Mammary epithelial cell (primary cell): ENCODE results near the gene RALGDS.

Experiments
- EZH2 ChIP-seq: IDR thresholded peaks from 2 replicates; pipeline ENCODE4 v1.6.1; 2012; ENCODE audit warnings: low read length, inconsistent platforms, borderline replicate concordance
- TF ChIP-seq, protein P1 (sequence below), 2 donors: IDR thresholded peaks in 1 of 2; conservative IDR thresholded peaks in 1 of 2; 2 replicates each; pipeline ENCODE4 v1.5.1; 2011 to 2012; ENCODE audit warnings: inconsistent platforms in 2 of 2, low read length in 2 of 2, mild to moderate bottlenecking in 2 of 2, control low read depth in 1 of 2, low read depth in 1 of 2; ENCODE audit not compliant: insufficient read depth in 1 of 2; ENCODE audit errors: extremely low read depth in 1 of 2

DNA sequence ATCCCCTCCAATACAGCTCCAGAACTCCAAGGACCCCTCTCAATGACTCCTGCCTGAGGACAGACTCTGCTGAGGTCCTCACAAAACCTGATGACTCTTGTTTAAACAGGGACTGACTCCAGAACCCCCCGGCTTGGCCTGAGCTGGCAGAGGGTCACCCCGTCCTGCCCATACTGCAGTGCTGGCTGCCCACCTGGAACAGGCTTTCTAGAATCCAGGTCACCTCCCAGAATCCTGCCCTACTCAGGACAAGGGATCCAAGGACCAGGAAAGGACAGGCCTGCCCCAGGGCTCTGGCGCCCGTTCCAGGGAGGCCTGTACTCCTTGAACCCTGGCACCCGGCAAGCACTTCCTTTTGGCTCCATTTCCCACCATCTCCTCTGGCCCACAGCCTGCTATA, 22.2 kb downstream of the RALGDS start:
- TF ChIP-seq, protein P1, sequence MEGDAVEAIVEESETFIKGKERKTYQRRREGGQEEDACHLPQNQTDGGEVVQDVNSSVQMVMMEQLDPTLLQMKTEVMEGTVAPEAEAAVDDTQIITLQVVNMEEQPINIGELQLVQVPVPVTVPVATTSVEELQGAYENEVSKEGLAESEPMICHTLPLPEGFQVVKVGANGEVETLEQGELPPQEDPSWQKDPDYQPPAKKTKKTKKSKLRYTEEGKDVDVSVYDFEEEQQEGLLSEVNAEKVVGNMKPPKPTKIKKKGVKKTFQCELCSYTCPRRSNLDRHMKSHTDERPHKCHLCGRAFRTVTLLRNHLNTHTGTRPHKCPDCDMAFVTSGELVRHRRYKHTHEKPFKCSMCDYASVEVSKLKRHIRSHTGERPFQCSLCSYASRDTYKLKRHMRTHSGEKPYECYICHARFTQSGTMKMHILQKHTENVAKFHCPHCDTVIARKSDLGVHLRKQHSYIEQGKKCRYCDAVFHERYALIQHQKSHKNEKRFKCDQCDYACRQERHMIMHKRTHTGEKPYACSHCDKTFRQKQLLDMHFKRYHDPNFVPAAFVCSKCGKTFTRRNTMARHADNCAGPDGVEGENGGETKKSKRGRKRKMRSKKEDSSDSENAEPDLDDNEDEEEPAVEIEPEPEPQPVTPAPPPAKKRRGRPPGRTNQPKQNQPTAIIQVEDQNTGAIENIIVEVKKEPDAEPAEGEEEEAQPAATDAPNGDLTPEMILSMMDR (conservative IDR thresholded peaks at IDR 0.05 in 1 of 2, IDR thresholded peaks at IDR 0.05 in 1 of 2; ENCODE audit: extremely low read depth in 1 of 2, insufficient read depth in 1 of 2, low read depth in 1 of 2, low read length in 2 of 2): no peak
- no peak for TF ChIP-seq EZH2
